ENCODE data around the gene SMIM36.
"Not testable (repeated sequence)": the region's sequence is repeated elsewhere in the genome, so short reads cannot be mapped to it uniquely, and the experiment has no call there.

SMIM36 gene

GRCh38 chr17:55510986-55511721 is at the start of gene SMIM36:
TSS of gene SMIM36 (minus strand) at chr17:55511452.
- no peak for DNase-seq

GRCh38 chr17:55555772-55556171 is 44.5 kb upstream of the SMIM36 start:
- no peak for DNase-seq
- in situ Hi-C loops (cut with MboI; ENCODE audit: low pct_unique_long_range_greater_than_20kb, low sequenced_read_pairs), result no loop called here

More at GRCh38 chr17:55510986-55511721, at the start of gene SMIM36:
- in situ Hi-C loops (cut with MboI; ENCODE audit: low pct_unique_long_range_greater_than_20kb, low sequenced_read_pairs), result no loop called here

GRCh38 chr17:55549140-55549539 is 37.9 kb upstream of the SMIM36 start:
- in situ Hi-C loops (cut with MboI; ENCODE audit: low pct_unique_long_range_greater_than_20kb, low sequenced_read_pairs), result loop anchor here (25.0 kb wide), 1 partner anchor 213 kb away; the partner anchor contains the start of gene PCTP
- DNase-seq, result peak; percentile 32

- DNase-seq, result no peak
- in situ Hi-C loops (cut with MboI; ENCODE audit: low pct_unique_long_range_greater_than_20kb, low sequenced_read_pairs), result loop anchor here (25.0 kb wide), 1 partner anchor 215 kb away; the partner anchor contains the start of gene PCTP
These were observed 35.9 kb upstream of the SMIM36 start for GRCh38 chr17:55546991-55547664.

GRCh38 chr17:55546481-55546880 is 35.2 kb upstream of the SMIM36 start:
- in situ Hi-C loops (cut with MboI; ENCODE audit: low pct_unique_long_range_greater_than_20kb, low sequenced_read_pairs), result loop anchor here (25.0 kb wide), 1 partner anchor 216 kb away; the partner anchor contains the start of gene PCTP
- DNase-seq, result no peak

- DNase-seq, result no peak
- in situ Hi-C loops (cut with MboI; ENCODE audit: low pct_unique_long_range_greater_than_20kb, low sequenced_read_pairs), result loop anchor here (25.0 kb wide), 1 partner anchor 216 kb away; the partner anchor contains the start of gene PCTP
These were observed 34.6 kb upstream of the SMIM36 start for GRCh38 chr17:55545806-55546205.

- DNase-seq, result no peak
- in situ Hi-C loops (cut with MboI; ENCODE audit: low pct_unique_long_range_greater_than_20kb, low sequenced_read_pairs), result loop anchor here (25.0 kb wide), 1 partner anchor 219 kb away; the partner anchor contains the start of gene PCTP
These were observed 32.5 kb upstream of the SMIM36 start for GRCh38 chr17:55543709-55544108.

GRCh38 chr17:55540414-55541091 is 29.3 kb upstream of the SMIM36 start:
- no peak for DNase-seq
- in situ Hi-C loops (cut with MboI; ENCODE audit: low pct_unique_long_range_greater_than_20kb, low sequenced_read_pairs), result loop anchor here (25.0 kb wide), 1 partner anchor 222 kb away; the partner anchor contains the start of gene PCTP

- in situ Hi-C loops (cut with MboI; ENCODE audit: low pct_unique_long_range_greater_than_20kb, low sequenced_read_pairs), result loop anchor here (25.0 kb wide), 1 partner anchor 226 kb away; the partner anchor contains the start of gene PCTP
- no peak for DNase-seq
These were observed 25.0 kb upstream of the SMIM36 start for GRCh38 chr17:55536205-55536604.

- in situ Hi-C loops (cut with MboI; ENCODE audit: low pct_unique_long_range_greater_than_20kb, low sequenced_read_pairs), result loop anchor here (25.0 kb wide), 1 partner anchor 229 kb away; the partner anchor contains the start of gene PCTP
- DNase-seq, result no peak
These were observed 22.4 kb upstream of the SMIM36 start for GRCh38 chr17:55533608-55534007.

GRCh38 chr17:55532670-55533069 is 21.4 kb upstream of the SMIM36 start:
- in situ Hi-C loops (cut with MboI; ENCODE audit: low pct_unique_long_range_greater_than_20kb, low sequenced_read_pairs), result loop anchor here (25.0 kb wide), 1 partner anchor 230 kb away; the partner anchor contains the start of gene PCTP
- no peak for DNase-seq

- DNase-seq, result no peak
- in situ Hi-C loops (cut with MboI; ENCODE audit: low pct_unique_long_range_greater_than_20kb, low sequenced_read_pairs), result loop anchor here (25.0 kb wide), 1 partner anchor 231 kb away; the partner anchor contains the start of gene PCTP
These were observed 19.9 kb upstream of the SMIM36 start for GRCh38 chr17:55531053-55531728.

GRCh38 chr17:55530064-55530463 is 18.8 kb upstream of the SMIM36 start:
- in situ Hi-C loops (cut with MboI; ENCODE audit: low pct_unique_long_range_greater_than_20kb, low sequenced_read_pairs), result loop anchor here (25.0 kb wide), 1 partner anchor 232 kb away; the partner anchor contains the start of gene PCTP
- no peak for DNase-seq

GRCh38 chr17:55527540-55528118 is 16.4 kb upstream of the SMIM36 start:
- in situ Hi-C loops (cut with MboI; ENCODE audit: low pct_unique_long_range_greater_than_20kb, low sequenced_read_pairs), result loop anchor here (25.0 kb wide), 1 partner anchor 235 kb away; the partner anchor contains the start of gene PCTP
- DNase-seq, result peak; percentile 36

- DNase-seq, result no peak
- in situ Hi-C loops (cut with MboI; ENCODE audit: low pct_unique_long_range_greater_than_20kb, low sequenced_read_pairs), result loop anchor here (25.0 kb wide), 1 partner anchor 238 kb away; the partner anchor contains the start of gene PCTP
These were observed 13.4 kb upstream of the SMIM36 start for GRCh38 chr17:55524440-55525220.

- in situ Hi-C loops (cut with MboI; ENCODE audit: low pct_unique_long_range_greater_than_20kb, low sequenced_read_pairs), result not testable (repeated sequence)
These were observed 11.8 kb upstream of the SMIM36 start for GRCh38 chr17:55523032-55523431.

GRCh38 chr17:55521186-55521585 is 9.9 kb upstream of the SMIM36 start:
- in situ Hi-C loops (cut with MboI; ENCODE audit: low pct_unique_long_range_greater_than_20kb, low sequenced_read_pairs), result no loop called here
- DNase-seq, result no peak

More at GRCh38 chr17:55523032-55523431, 11.8 kb upstream of the SMIM36 start:
- DNase-seq, result not testable (repeated sequence)

Measured in KBM-7 (cell line).